Epidermal melanocyte (primary cell): ENCODE results near the gene TIGD6.
"Not testable (repeated sequence)": the region's sequence is repeated elsewhere in the genome, so short reads cannot be mapped to it uniquely, and the experiment has no call there.

Experiments used
- DNase-seq: peaks from one replicate; pipeline ENCODE4 v3.0.0; 2011; ENCODE audit warnings: low spot score; ENCODE audit not compliant: insufficient read length

TIGD6 gene

GRCh38 chr5:150000256-150000989 is at the start of gene TIGD6, which contains the start of gene HMGXB3:
TIGD6 (minus strand) TSS chr5:150000654; CDS start chr5:149996348, 4,306 bp downstream.
HMGXB3 (plus strand) TSS chr5:150000739; CDS start chr5:150004853, 4,114 bp downstream.
- peak; percentile 89 for DNase-seq

GRCh38 chr5:150046031-150046430 is 45.6 kb upstream of the TIGD6 start:
- DNase-seq = no peak

- no peak for DNase-seq
Observed at GRCh38 chr5:150045549-150045948, 45.1 kb upstream of the TIGD6 start.

- no peak for DNase-seq
Observed at GRCh38 chr5:150044712-150045111, 44.3 kb upstream of the TIGD6 start.

GRCh38 chr5:150044329-150044681 is 43.9 kb upstream of the TIGD6 start:
- no peak for DNase-seq

GRCh38 chr5:150043657-150044328 is 43.3 kb upstream of the TIGD6 start:
- no peak for DNase-seq

- no peak for DNase-seq
Observed at GRCh38 chr5:150042459-150042858, 42.0 kb upstream of the TIGD6 start.

GRCh38 chr5:150038547-150038946 is 38.1 kb upstream of the TIGD6 start:
- DNase-seq = no peak

- peak; percentile 65 for DNase-seq
Observed at GRCh38 chr5:150036513-150036912, 36.1 kb upstream of the TIGD6 start.

GRCh38 chr5:150035139-150035895 is 34.9 kb upstream of the TIGD6 start:
- no peak for DNase-seq

GRCh38 chr5:150034662-150035061 is 34.2 kb upstream of the TIGD6 start:
- DNase-seq = no peak

- no peak for DNase-seq
Observed at GRCh38 chr5:150033334-150033733, 32.9 kb upstream of the TIGD6 start.

GRCh38 chr5:150028047-150028446 is 27.6 kb upstream of the TIGD6 start:
- DNase-seq = not testable (repeated sequence)

- DNase-seq = no peak
Observed at GRCh38 chr5:150026682-150027172, 26.3 kb upstream of the TIGD6 start.

- no peak for DNase-seq
Observed at GRCh38 chr5:150024346-150024984, 24.0 kb upstream of the TIGD6 start.

- no peak for DNase-seq
Observed at GRCh38 chr5:150023136-150023535, 22.7 kb upstream of the TIGD6 start.

GRCh38 chr5:150022681-150023080 is 22.2 kb upstream of the TIGD6 start:
- no peak for DNase-seq

- DNase-seq = no peak
Observed at GRCh38 chr5:150022158-150022531, 21.7 kb upstream of the TIGD6 start.

- DNase-seq = no peak
Observed at GRCh38 chr5:150021491-150022157, 21.2 kb upstream of the TIGD6 start.

GRCh38 chr5:150020249-150020648 is 19.8 kb upstream of the TIGD6 start:
- peak; percentile 30 for DNase-seq
